K562 (cell line): ENCODE results near the gene SETDB1. TPM values are rescaled to one million over a fixed set of nuclear protein-coding genes. Genes with fewer than 3 reads are reported as not detected.

Experiments
- BMI1 ChIP-seq: fragments of 150-350 bp; IDR thresholded peaks from 2 replicates; pipeline ENCODE4 v1.6.1; 2014; ENCODE audit warnings: low read length
- C11orf30 ChIP-seq: fragments of 450-650 bp; IDR thresholded peaks from 2 replicates; pipeline ENCODE4 v1.6.1; 2016; ENCODE audit warnings: low read depth, mild to moderate bottlenecking
- CREB3L1 ChIP-seq: fragments of 450-650 bp; IDR thresholded peaks from 2 replicates; pipeline ENCODE4 v1.6.1; 2014; ENCODE audit warnings: low read depth, mild to moderate bottlenecking, moderate library complexity, borderline replicate concordance
- EWSR1 ChIP-seq: fragments of 450-650 bp; IDR thresholded peaks from 2 replicates; pipeline ENCODE4 v1.6.1; 2018; ENCODE audit warnings: borderline replicate concordance, mild to moderate bottlenecking, low read depth, moderate library complexity; ENCODE audit not compliant: partially characterized antibody
- GATAD2A ChIP-seq: fragments of 450-650 bp; IDR thresholded peaks from 2 replicates; pipeline ENCODE4 v1.6.1; 2017
- HDAC8 ChIP-seq: fragments of 450-650 bp; IDR thresholded peaks from 2 replicates; pipeline ENCODE4 v1.6.1; 2016; ENCODE audit warnings: mild to moderate bottlenecking, missing genetic modification characterization, moderate library complexity, missing compliant biosample characterization
- HES1 ChIP-seq: fragments of 450-650 bp; IDR thresholded peaks from 2 replicates; pipeline ENCODE4 v1.6.1; 2016; ENCODE audit warnings: low read depth, mild to moderate bottlenecking, moderate library complexity
- MTA1 ChIP-seq: fragments of 450-650 bp; IDR thresholded peaks from 2 replicates; pipeline ENCODE4 v1.6.1; 2017; ENCODE audit warnings: borderline replicate concordance
- NKRF ChIP-seq: fragments of 450-650 bp; IDR thresholded peaks from 2 replicates; pipeline ENCODE4 v1.6.1; 2016; ENCODE audit warnings: borderline replicate concordance
- POLR3G ChIP-seq: IDR thresholded peaks from 2 replicates; pipeline ENCODE4 v1.6.1; 2011; ENCODE audit not compliant: insufficient read length, insufficient replicate concordance; ENCODE audit errors: extremely low read depth
- PTRF ChIP-seq: fragments of 450-650 bp; IDR thresholded peaks from 2 replicates; pipeline ENCODE4 v1.6.1; 2016; ENCODE audit warnings: mild to moderate bottlenecking, missing genetic modification characterization, missing compliant biosample characterization
- RBM22 ChIP-seq: fragments of 200-400 bp; formaldehyde crosslinking; IDR thresholded peaks from 2 replicates; pipeline ENCODE4 v1.6.1; 2018; ENCODE audit warnings: low read length, low read depth; ENCODE audit not compliant: poor library complexity, severe bottlenecking
- STAT5A ChIP-seq: IDR thresholded peaks from 2 replicates; pipeline ENCODE4 v1.6.1; 2012; ENCODE audit warnings: low read length, inconsistent platforms, borderline replicate concordance
- TBP ChIP-seq: optimal IDR thresholded peaks from 2 replicates; pipeline ENCODE3; 2011; ENCODE audit warnings: low read depth, low read length, improper control_type of control experiment
- TCF15 ChIP-seq: fragments of 250-450 bp; sonication (Bioruptor Pico); IDR thresholded peaks from 2 replicates; pipeline ENCODE4 v1.8.0; 2022; ENCODE audit warnings: moderate library complexity, mild to moderate bottlenecking, inconsistent platforms
- TFAM ChIP-seq: fragments of 250-450 bp; sonication (Bioruptor Pico); conservative IDR thresholded peaks from 2 replicates; pipeline ENCODE4 v1.5.0; 2021; ENCODE audit warnings: mild to moderate bottlenecking, moderate library complexity
- ZNF316 ChIP-seq: fragments of 450-650 bp; IDR thresholded peaks from 2 replicates; pipeline ENCODE4 v1.6.1; 2016
- ZNF609 ChIP-seq: sonication (generic); formaldehyde crosslinking; IDR thresholded peaks from 2 replicates; pipeline ENCODE4 v1.8.1; 2023; ENCODE audit warnings: missing genetic modification reagents, mild to moderate bottlenecking, borderline replicate concordance
- ZNF695 ChIP-seq: fragments of 450-650 bp; formaldehyde crosslinking; IDR thresholded peaks from 2 replicates; pipeline ENCODE4 v1.4.0; 2020; ENCODE audit warnings: mild to moderate bottlenecking, moderate library complexity
- polyA plus RNA-seq, 8 experiments: library from polyadenylated mRNA; depleted of rRNA in 4 of 8; stranded (reverse) in 5 of 8; unstranded in 3 of 8; fragments of >200 nt; fragmentation: Nextera tagmentation in 2 of 8; fragmentation: Illumina TruSeq in 1 of 8; extraction: Ambion mirVana in 2 of 8; extraction: Trizol in 1 of 8; gene quantifications; 2 replicates each; pipeline versions ENCODE4 v1.2.1 to v1.2.3, GENCODE V29; 2011 to 2014; ENCODE audit warnings: inconsistent platforms in 1 of 8, missing spikeins in 1 of 8
- total RNA-seq, 7 experiments: library from RNA; depleted of rRNA in 6 of 7; stranded (reverse); fragments of >200 nt in 6 of 7; fragmentation: Illumina TruSeq in 2 of 7; extraction: Trizol in 2 of 7; gene quantifications; 2 replicates each; pipeline versions ENCODE4 v1.2.1 to v1.2.3, GENCODE V29; 2011 to 2021; ENCODE audit warnings: low replicate concordance in 1 of 7

Gene SETDB1
- total and polyA plus RNA-seq, 9 of the 15 experiments (the other 6 are each of a cell fraction or from before 2014, with no cell fraction given), result 21.5 to 64.4 (median 42.0) TPM

- no peak for TF ChIP-seq NKRF
- TF ChIP-seq HES1, result no peak
- TF ChIP-seq ZNF695, result no peak
- no peak for TF ChIP-seq TFAM (CRISPR knock-in tag)
- TF ChIP-seq MTA1, result peak; percentile 73; the same call in 1 of the 2 replicates
- no peak for TF ChIP-seq TCF15 (CRISPR knock-in tag)
- TF ChIP-seq ZNF316, result 0 out of 2 replicates have a peak, but pooled peaks have one; percentile 8
- no peak for TF ChIP-seq CREB3L1
- 0 out of 2 replicates have a peak, but pooled peaks have one; percentile 3 for TF ChIP-seq ZNF609 (CRISPR knock-in tag)
- no peak for TF ChIP-seq HDAC8 (tag)
- no peak for TF ChIP-seq RBM22
- no peak for TF ChIP-seq POLR3G
- TF ChIP-seq EWSR1, result no peak
- TF ChIP-seq TBP, result peak; percentile 49
- TF ChIP-seq PTRF, result no peak
- TF ChIP-seq BMI1, result no peak
- peak; percentile 41 for TF ChIP-seq C11orf30
- peak; percentile 91 for TF ChIP-seq GATAD2A
- TF ChIP-seq STAT5A, result peak; percentile 84
These were observed 50.9 kb downstream of the SETDB1 start (continued) for GRCh38 chr1:150976879-150977694.
